Left ventricle myocardium superior (tissue), 1 donor: ENCODE data around the gene COQ3. TPM values are rescaled to one million over a fixed set of nuclear protein-coding genes. Genes with fewer than 3 reads are reported as not detected.
A peak's percentile ranks its signal among the peaks of the same experiment; 100 is the strongest.

Source experiments
- ATAC-seq: fragments of 200-7000 bp; cut with Tn5 transposase; one replicate; pipeline ENCODE4 v1.9.1; 2020; ENCODE audit warnings: mild to moderate bottlenecking, moderate library complexity
- DNase-seq: peaks from one replicate; pipeline ENCODE4 v3.0.0-alpha.2; 2020
- intact Hi-C: fragments of 100-400 bp; cut with micrococcal nuclease; formaldehyde crosslinking; loops from one replicate; pipeline ENCODE4 v1.11.0; 2022
- long read RNA-seq: library from polyadenylated mRNA; unstranded; transcript quantifications from one replicate; pipeline ENCODE4 v2.0.0, GENCODE V29; 2021
- total RNA-seq: library from RNA; stranded (reverse); fragmentation: NEBNext Ultra II Directional; extraction: Animal tissue kit (Norgen Biotek cat#: 25700); gene quantifications from one replicate; pipeline ENCODE4 v1.2.1, GENCODE V29; 2021
- donor health status: DM: no; HTN: yes; CAD: no; lungs with severe emphysema.

COQ3 gene, protein sequence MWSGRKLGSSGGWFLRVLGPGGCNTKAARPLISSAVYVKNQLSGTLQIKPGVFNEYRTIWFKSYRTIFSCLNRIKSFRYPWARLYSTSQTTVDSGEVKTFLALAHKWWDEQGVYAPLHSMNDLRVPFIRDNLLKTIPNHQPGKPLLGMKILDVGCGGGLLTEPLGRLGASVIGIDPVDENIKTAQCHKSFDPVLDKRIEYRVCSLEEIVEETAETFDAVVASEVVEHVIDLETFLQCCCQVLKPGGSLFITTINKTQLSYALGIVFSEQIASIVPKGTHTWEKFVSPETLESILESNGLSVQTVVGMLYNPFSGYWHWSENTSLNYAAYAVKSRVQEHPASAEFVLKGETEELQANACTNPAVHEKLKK
- total RNA-seq = 33.8 TPM
- long read RNA-seq, transcript COQ3-201 (7 exons, 1,335 nt) = major isoform, 44 of 57 reads
- long read RNA-seq, partial matches to known transcripts = 0 of 57 reads
- long read RNA-seq, other reads (novel, unspliced or antisense) = 13 of 57 reads

DNA sequence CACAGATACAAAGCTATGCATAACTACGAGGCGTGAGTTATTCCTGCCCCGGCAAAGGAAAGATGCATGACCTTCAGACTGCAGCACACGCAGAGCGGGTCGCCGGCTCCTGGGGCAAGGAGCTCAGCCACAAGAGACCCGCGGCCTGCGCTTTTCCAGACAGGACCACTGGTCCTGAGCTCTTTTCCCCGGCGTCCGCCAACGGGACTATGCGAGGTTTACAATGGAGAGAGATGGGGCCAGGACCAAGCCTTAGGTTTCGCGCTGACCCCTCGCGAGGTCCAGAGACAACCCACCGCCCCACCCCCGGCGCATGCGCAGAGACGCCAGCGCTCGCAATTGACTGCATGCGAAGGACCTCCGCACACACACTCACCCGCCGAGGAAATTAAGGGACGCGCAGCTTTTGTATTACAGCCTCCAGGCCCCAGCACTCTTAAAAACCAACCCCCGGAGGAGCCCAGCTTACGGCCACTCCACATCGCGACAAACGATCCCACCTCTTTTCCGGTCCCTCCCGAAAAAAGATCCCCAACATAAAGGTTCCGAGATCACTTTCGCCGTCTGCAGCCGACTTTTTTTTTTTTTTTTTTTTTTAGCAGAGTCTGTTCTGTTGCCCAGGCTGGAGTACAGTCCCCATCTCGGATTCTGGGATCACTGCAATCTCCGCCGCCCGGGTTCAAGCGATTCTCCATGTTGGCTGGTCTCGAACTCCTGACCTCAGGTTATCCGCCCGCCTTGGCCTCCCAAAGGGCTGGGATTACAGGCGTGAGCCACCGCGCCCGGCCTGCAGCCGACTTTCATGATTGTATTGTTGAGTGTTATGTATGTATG is at the start of gene COQ3:
Gene COQ3, minus strand, starts transcription at position 498 of the 834 bp plus-strand sequence. Its CDS starts 16 bp downstream, at position 482.
- ATAC-seq (peak; percentile 93), DNase-seq (peak; percentile 85)
- intact Hi-C loops = no loop called here

DNA sequence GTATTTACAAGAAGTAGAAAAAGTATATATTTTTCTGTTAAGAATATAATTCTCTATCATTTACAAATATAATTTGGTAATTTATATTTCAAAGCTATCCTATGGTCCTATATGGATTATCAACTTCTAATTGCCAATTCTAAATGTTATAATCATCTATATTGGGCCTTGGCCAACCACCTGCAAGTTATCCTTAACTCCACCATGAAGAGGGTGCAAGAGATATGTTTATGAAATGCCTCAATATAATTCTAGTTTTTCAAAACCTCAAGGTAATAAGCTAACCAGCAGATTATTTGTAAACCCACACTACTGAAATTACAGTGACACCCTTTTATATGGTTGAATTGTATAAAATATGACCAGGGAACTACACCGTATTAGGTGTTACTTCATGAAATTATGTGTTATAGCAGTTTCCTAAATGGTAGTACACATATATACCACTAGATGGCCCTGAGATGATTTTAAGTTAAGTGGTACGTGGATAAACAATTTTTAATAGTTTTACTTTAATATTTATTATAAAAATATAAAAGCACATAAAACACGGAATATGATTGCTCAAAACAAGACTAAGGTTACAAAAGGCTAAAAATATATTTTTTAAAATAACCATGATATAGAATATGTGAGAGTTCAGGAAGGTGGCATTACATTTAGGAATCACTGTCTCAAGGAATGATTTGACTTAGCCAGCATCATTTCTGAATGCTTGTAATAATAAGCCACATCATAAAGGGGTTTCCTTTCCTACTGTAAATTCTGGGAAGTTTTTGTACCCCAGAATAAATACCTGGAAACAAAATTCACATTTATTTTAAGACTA is 40.9 kb upstream of the COQ3 start:
- intact Hi-C loops = no loop called here
- peak; percentile 57 for ATAC-seq

DNA sequence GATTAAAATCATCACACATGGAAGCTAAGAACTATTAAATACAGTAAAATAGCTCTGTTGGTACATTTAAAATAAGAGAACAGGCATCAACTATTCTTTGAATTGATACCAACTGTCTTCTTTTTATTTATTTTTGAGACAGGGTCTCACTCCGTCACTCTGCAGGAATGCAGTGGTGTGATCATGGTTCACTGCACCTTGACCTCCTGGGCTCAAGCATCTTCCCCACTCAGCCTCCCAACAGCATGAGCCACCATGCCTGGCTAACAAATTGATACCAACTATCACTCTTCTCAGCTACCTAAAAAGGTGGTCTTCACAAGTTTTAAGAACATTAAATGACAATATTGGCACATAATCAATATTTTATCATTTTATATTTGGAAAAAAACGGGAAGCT is 38.9 kb upstream of the COQ3 start:
- ATAC-seq = no peak
- intact Hi-C loops = no loop called here
- DNase-seq = no peak

More for the DNA sequence above, 40.9 kb upstream of the COQ3 start:
- DNase-seq = no peak

DNA sequence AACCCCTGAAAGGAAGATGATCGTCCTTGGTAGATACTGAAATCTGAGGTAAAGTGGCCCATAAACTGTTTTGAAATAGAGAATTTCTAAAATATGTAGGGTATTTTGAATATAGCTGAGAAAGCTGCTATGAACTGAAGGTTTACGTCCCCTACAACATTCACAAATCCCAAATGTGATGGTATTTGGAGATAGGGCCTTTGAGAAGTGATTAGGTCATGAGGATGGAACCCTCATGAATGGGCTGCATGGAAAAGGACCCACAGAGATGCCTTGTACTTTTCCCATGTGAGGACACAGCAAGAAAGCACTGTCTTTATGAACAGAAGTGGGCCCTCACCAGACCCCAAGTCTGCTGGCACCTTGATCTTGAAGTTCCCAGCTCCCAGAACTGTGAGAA is 37.9 kb upstream of the COQ3 start:
- intact Hi-C loops = no loop called here
- no peak for ATAC-seq

DNA sequence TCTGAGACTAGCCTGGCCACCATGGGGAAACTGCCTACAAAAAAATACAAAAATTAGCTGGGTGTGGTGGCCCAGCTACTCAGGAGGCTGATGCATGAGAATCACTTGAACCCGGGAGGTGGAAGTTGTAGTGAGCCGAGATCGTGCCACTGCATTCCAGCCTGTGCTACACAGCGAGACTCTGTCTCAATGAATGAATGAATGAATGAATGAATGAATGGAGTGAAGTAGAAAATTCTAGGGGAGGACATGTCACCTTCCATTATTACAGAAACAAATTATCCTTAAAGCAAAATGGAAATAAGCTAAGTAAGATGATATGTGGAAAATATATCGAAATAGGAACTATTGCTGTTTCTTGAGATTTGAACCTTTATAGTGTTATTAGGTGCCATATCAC is 34.0 kb upstream of the COQ3 start:
- intact Hi-C loops = no loop called here
- DNase-seq = no peak
- ATAC-seq = no peak

More for the DNA sequence above, 37.9 kb upstream of the COQ3 start:
- DNase-seq = no peak

DNA sequence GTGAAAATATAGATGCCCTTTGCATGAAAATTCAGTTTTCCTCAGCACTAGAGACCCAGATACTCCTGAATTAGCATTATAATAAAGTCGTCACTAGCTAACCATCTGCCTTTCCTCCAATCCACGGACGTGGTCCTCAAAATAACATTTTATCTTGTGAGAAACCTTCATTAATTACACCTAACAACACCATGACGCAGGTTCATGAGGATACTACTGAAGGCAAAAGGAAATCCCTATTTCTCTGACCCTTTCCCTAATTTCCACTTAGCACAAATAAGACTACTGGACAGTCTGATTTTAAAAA is 32.4 kb upstream of the COQ3 start:
- DNase-seq = no peak
- intact Hi-C loops = no loop called here
- no peak for ATAC-seq

DNA sequence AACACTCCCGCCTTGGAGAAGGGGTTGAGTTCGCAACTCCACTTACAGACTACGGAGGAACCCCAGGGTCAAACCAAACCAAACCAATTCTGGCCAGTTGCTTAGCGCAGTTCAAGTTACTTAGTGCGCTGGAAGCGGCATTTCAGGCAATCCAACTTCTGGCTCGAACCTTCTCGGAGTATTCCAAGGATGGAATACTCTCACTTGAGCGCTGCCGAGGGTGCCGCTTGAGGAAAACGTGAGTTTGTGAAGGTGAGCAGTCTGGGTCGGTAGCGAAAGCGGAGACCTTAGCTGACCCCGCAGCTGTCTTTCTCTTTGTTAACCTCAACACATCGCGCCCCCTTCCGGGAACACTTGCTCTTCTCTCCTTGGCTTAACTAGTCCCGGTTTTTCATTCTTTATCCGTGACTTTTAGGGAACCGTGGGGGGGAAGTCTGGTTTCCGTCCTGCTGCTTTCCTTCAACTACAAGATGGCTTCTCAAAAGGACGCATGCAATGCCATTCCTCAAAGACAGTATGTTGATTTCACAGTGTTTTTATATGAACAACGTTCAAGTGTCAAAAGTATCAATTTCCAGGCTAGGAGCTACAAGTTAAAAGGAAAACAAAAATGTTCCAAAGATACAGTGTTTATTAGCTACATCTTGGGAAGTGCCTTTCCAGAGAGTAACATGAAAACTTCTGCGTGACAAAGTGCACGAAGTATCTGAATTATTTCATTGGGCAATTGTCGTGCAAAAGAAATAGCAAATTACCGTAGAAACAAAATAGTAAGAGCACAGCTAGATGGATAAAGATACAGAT is 31.9 kb upstream of the COQ3 start:
- intact Hi-C loops = no loop called here

DNA sequence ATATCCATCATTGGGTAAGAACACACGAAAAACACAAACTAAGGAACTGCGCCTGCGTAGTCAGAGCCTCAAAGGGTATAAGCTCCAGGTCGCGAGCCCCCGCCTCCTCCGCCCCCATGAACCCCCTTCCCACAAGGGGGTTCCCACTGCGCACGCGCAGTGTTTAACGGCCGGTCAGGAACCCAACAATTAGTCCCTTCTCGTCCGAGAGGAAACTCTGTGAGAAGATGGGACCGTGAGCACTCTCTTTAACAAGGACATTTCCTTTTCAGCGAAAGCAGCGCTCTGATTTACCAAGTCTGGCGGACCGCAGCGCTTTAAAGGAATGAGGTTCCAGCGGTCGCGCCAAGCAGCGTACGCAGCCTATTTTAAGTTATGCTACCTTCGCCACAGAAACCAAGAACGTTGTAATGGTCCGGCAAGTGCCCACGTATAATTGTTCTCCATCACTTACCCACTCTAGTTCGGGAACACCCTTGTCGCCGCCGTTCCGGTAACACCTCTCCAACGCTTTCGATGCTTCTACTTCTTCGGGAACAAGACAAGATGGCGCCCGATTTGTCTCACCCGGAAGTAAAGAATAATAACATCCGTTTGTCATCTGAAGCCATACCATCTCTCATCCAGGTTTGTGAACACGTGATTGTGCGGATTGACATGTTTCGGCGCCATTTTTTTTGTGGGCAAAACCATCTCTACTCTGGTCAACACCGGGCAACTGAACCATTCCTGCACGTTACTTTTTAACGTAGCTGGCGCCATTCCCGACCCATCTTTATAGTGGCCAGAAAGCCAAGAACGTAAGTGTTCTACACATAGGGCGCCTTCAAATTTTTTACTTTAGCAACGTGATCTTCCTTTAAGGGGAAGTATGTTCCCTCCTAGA is 31.0 kb upstream of the COQ3 start, which contains the start of gene PNISR:
Gene PNISR, minus strand, starts transcription at position 548 of the 886 bp plus-strand sequence. CDS start 10,649 bp downstream, outside the sequence.
- intact Hi-C loops = no loop called here
- ATAC-seq = peak; percentile 96
- DNase-seq = peak; percentile 85

More for the DNA sequence above, 31.9 kb upstream of the COQ3 start:
- DNase-seq (peak; percentile 88), ATAC-seq (peak; percentile 87)

DNA sequence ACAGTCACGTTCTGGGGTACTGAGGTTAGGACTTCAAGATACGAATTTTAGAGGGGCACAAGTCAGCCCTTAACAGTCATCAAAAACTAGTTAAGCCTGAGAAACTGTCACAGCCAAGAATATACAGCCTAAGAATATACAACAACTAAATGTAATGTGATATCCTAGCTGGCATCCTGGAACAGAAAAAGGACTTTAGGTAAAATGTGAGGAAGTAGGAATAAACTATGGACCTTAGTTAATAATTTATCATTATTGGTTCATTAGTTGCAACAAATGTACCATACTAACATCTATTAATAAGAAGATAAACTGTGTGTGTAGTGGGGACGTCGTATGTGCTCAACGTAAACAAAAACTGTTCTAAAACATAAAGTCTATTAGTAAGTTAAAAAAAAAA is 30.0 kb upstream of the COQ3 start:
- no peak for ATAC-seq
- intact Hi-C loops = no loop called here
- DNase-seq = no peak

DNA sequence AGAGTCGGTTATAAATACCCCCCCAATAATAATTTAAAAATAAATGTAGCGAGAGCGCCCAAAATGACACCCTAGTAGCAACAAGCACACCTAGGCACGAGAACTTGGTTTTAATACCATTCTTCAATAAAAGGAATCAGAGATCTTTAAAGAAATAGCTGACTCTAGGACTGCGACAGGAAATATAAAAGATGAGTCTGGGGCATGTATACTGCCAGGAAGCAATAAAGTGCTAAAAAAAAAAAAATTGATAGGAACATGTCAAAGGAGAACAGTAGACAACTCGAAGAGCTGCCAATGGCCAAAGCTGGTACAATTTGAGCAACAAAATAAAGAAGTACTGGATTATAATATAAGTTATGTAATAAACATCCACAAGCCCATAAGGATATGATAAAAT is 28.9 kb upstream of the COQ3 start:
- ATAC-seq (no peak), DNase-seq (no peak)
- intact Hi-C loops = no loop called here

DNA sequence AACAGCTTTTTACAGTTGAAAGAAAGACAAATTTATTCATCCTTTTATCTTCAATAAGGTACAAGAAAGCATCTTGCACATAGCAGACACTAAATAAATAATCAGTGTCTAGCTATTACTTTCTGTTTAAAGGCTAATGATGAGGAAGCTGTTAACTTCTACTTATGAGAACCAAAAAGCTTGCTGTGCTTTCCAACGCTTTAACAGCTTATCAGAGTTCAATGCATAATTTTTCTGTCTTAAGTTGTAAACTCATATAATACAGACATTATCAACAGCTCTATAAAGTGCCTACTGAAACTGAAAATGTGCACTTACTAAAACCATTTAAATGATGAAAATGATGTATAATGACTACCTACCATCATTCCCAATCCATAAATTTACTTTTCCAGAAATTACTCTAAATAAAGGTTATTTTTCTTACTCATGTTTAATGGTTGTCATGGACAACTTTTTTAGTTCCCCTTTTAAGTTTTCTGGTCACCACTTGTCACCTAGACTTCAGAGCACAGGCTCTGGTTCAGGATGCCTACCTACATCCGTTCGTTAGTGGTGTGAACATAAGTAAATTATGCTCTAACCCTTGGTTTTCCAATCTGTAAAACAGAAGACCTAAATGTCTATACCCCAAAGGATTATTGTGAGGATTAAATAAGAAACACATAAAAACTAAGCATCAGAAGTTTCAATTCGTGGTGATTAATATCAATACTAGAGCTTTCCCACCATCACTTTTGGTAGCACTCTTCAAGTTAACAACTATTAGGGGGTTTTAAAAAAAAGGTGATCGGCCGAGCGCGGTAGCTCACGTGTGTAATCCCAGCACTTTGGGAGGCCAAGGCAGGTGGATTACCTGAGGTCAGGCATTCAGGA is 23.1 kb upstream of the COQ3 start:
- DNase-seq (no peak), ATAC-seq (no peak)
- intact Hi-C loops = no loop called here

DNA sequence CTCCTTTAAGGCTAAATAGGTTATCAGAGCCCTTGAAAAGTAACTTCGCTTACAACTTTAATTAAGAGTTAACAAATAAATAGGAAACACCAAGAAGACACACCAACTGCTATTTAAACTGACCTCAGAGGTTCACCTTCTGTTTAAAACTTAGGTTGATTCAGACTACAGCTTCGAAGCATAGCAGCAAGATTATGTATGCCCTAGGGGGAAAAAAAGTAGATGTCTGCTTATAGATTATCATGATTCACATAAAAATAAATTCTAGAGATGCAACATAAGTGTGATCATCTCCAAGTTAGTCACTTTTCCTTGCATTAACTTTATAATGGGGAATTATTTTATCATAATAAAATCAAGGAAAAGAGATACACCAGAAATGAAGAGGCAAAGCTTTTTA is 22.2 kb upstream of the COQ3 start:
- DNase-seq (no peak), ATAC-seq (no peak)
- intact Hi-C loops = no loop called here

DNA sequence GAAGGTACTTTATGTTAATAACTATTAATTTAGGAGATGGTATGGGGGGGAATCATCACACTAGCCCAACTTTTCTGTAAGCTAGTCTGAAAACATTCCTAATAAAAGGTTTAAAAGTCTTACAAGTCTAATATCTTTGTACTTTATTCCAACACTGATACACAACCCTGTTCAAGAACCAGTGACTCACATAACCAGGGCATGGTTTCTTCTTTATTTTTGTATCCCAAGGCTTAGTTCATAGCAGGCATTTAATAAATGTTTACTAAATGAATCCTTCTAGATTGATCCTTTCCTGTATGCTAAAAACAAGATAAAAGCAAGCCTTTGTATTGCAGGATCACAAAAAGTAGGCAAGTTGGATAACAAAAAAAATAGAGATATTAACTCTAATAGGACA is 21.5 kb upstream of the COQ3 start:
- ATAC-seq (no peak), DNase-seq (no peak)
- intact Hi-C loops = no loop called here

DNA sequence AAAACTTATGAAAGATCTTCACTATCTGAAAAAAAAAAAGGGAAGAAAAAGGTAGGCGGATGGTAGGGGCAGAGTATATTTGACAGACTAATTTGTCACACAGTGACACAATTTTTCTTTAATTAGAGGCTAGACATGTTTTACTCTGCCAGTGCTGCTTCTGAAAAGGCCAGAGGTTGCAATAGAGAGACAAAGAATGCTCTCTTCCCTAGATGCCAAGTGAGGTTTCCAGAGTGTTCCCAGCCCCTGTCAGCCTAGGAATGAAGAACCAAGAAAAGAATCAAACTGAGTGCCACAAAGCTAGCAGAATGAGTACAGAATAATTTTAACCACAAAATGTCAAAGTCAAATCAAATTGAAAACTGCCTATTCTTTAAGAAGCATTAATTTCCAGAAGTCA is 18.1 kb upstream of the COQ3 start:
- peak; percentile 66 for ATAC-seq

DNA sequence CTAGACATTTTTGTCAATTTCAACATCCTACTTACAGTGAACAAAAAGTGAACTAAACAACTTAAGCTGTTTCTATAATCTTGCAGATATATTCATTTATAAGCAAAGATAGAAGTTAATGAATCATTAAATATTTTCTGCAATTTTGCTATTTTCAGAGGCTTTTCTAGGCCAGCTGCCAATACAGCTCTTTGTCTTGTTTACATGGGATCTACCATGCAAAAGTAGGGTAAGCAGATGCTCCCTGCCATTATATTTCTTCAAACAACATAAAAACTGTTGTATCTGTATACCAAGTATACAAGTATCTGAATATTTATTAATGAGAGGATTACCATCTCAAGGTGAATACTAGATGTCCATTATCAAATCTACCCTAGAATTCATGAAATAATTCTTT is 15.7 kb upstream of the COQ3 start:
- ATAC-seq = no peak
- no peak for DNase-seq
- intact Hi-C loops = no loop called here

More for the DNA sequence above, 18.1 kb upstream of the COQ3 start:
- no peak for DNase-seq
- intact Hi-C loops = no loop called here

DNA sequence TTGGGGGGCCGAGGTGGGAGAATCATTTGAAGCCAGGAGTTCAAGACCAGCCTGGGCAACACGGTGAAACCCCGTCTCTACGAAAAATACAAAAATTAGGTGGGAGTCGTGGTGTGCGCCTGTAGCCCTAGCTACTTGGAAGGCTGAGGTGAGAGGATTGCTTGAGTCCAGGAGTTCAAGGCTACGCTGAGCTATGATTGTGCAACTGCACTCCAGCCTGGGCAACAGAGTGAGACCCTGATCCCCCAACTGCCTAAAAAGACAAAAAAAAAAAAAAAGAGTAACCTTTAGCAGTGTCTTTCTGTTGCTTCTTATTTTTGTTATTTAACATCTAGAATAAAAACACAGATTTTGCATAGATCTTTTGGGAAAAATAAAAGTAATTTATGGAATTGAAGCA is 13.1 kb upstream of the COQ3 start:
- DNase-seq = no peak
- no peak for ATAC-seq
- intact Hi-C loops = no loop called here

DNA sequence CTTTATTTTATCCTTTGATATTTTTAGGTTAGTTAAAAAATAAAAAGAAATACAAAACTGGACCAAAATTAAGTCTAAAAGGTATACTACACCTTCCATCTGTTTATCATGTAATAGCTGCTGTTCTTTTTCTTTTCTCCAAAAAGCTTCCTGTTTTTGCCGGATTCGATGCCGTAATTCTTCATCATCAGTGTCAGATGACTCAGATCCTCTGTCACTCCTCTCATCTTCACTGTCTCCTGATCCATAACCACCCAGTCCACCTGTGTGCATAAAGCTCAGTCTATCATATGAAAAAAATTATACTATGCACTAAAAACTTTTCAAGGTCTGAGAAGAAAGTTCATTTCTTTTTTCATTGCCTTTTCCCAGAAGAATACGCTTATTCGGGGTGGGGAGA is 8.5 kb upstream of the COQ3 start:
- ATAC-seq (no peak), DNase-seq (no peak)
- intact Hi-C loops = no loop called here
